Right cardiac atrium (tissue), 5 donors: ENCODE data around the gene SESN1. TPM values are rescaled to one million over a fixed set of nuclear protein-coding genes. Genes with fewer than 3 reads are reported as not detected.

Source experiments
- ATAC-seq, 2 donors: fragments of 200-7000 bp; cut with Tn5 transposase; one replicate each; pipeline versions ENCODE4 v1.8.0 to v1.9.1; 2020; ENCODE audit warnings: moderate library complexity in 2 of 2, mild to moderate bottlenecking in 1 of 2
- DNase-seq, 3 donors: peaks; one replicate each; pipeline ENCODE4 v3.0.0-alpha.2; 2020
- H3K27ac ChIP-seq: one replicate; pipeline ENCODE4 v1.5.1; 2013; ENCODE audit warnings: mild to moderate bottlenecking, low read length, control low read depth, moderate library complexity
- H3K27me3 ChIP-seq: one replicate; pipeline ENCODE4 v1.6.1; 2013; ENCODE audit not compliant: control insufficient read depth, insufficient read depth
- H3K4me1 ChIP-seq: one replicate; pipeline ENCODE4 v1.6.1; 2013; ENCODE audit warnings: low read length; ENCODE audit not compliant: control insufficient read depth, insufficient read depth
- H3K4me3 ChIP-seq: one replicate; pipeline ENCODE4 v1.5.1; 2013; ENCODE audit warnings: low read length, control low read depth
- H3K9me3 ChIP-seq: one replicate; pipeline ENCODE4 v1.6.1; 2013; ENCODE audit warnings: low read length; ENCODE audit not compliant: control insufficient read depth
- WGBS: extraction: QIAGEN DNeasy Blood & Tissue Kit; methylation state at CpG from one replicate; pipeline ENCODE4 v1.1.7; 2013; 5-methylcytosine and 5-hydroxymethylcytosine counted together
- intact Hi-C, 4 donors: fragments of 100-400 bp; cut with DNase I; formaldehyde crosslinking; loops; one replicate each; pipeline versions ENCODE4 v1.11.0 to v1.14.0; 2022 to 2023
- polyA plus RNA-seq: library from polyadenylated mRNA; stranded (reverse); fragments of 200-250 nt; gene quantifications from one replicate; pipeline ENCODE4 v1.2.3, GENCODE V29; 2013
- total RNA-seq, 4 donors: library from RNA; stranded (reverse); fragmentation: NEBNext Ultra II Directional; extraction: Animal tissue kit (Norgen Biotek cat#: 25700); gene quantifications; one replicate each; pipeline ENCODE4 v1.2.1, GENCODE V29; 2021
- donor health status: healthy with polysubstance abuse.
- donor health status: DM: no; HTN: yes; CAD: no.
- donor health status: DM: no; HTN: no; CAD: no.
- donor health status: DM: no; HTN: yes; CAD: no; lungs with severe emphysema.
- donor health status: DM: yes; HTN: yes; CAD: no.

Gene SESN1
- total and polyA plus RNA-seq, 5 donors = 26.5 to 60.5 (median 40.8) TPM

- Histone ChIP-seq H3K27ac (no peak overlapping the region), H3K27me3 (no peaks in the 10 kb centered on the region), H3K4me3 (no peak overlapping the region), H3K9me3 (no peaks in the 10 kb centered on the region), H3K4me1 (no peaks in the 10 kb centered on the region)
- intact Hi-C loops = loop anchor here in 1 of 4 donors (10.0 kb wide), 1 partner anchor 99 kb away; no protein-coding TSS in a partner anchor
- 36% methylated on average over 2 of the region's 2 CpGs for WGBS
- no peak for ATAC-seq
- no peak for DNase-seq
These were observed 80.9 kb downstream of the SESN1 start for GRCh38 chr6:109013656-109014305.

- Histone ChIP-seq H3K27me3 (no peaks in the 10 kb centered on the region), H3K4me1 (no peaks in the 10 kb centered on the region), H3K4me3 (no peak overlapping the region), H3K27ac (no peak overlapping the region), H3K9me3 (no peaks in the 10 kb centered on the region)
- intact Hi-C loops = loop anchor here in 1 of 4 donors (10.0 kb wide), 1 partner anchor 96 kb away; no protein-coding TSS in a partner anchor
- ATAC-seq = no peak
- 58% methylated on average over 2 of the region's 2 CpGs for WGBS
- no peak for DNase-seq
These were observed 83.9 kb downstream of the SESN1 start for GRCh38 chr6:109010705-109011102.

GRCh38 chr6:109009962-109010704, 84.5 kb downstream of the SESN1 start:
- ATAC-seq = peak in 1 of 2 donors; percentile 4
- Histone ChIP-seq H3K27me3 (no peaks in the 10 kb centered on the region), H3K4me1 (no peaks in the 10 kb centered on the region), H3K27ac (peak overlapping the region; percentile 98), H3K4me3 (peak overlapping the region; percentile 80), H3K9me3 (no peaks in the 10 kb centered on the region)
- WGBS = 11% methylated on average over 10 of the region's 10 CpGs
- intact Hi-C loops = loop anchor here in 3 of 4 donors (5.0 to 10.0 kb wide), 5 partner anchors 45 to 95 kb away; no protein-coding TSS in a partner anchor
- no peak for DNase-seq

- DNase-seq = peak; percentile 95 to 99 (median 98)
- peak; percentile 98 to 99 for ATAC-seq
- H3K4me1 ChIP-seq = no peaks in the 10 kb centered on the region
- no peaks in the 10 kb centered on the region for H3K9me3 ChIP-seq
- H3K4me3 ChIP-seq = peak overlapping the region; percentile 80
- under 1% methylated on average over 80 of the region's 80 CpGs for WGBS
- H3K27ac ChIP-seq = peak overlapping the region; percentile 98
- intact Hi-C loops = loop anchor here in 3 of 4 donors (5.0 to 10.0 kb wide), 4 partner anchors 45 to 65 kb away; no protein-coding TSS in a partner anchor
- H3K27me3 ChIP-seq = no peaks in the 10 kb centered on the region
These were observed 85.2 kb downstream of the SESN1 start for GRCh38 chr6:109009236-109009961.

- no peaks in the 10 kb centered on the region for H3K27me3 ChIP-seq
- no peaks in the 10 kb centered on the region for H3K9me3 ChIP-seq
- 2% methylated on average over 24 of the region's 24 CpGs for WGBS
- H3K4me3 ChIP-seq = peak overlapping the region; percentile 80
- H3K4me1 ChIP-seq = no peaks in the 10 kb centered on the region
- intact Hi-C loops = loop anchor here in 3 of 4 donors (5.0 to 10.0 kb wide), 4 partner anchors 46 to 64 kb away; no protein-coding TSS in a partner anchor
- DNase-seq = no peak
- H3K27ac ChIP-seq = peak overlapping the region; percentile 86
- peak; percentile 38 to 44 for ATAC-seq
These were observed 86.0 kb downstream of the SESN1 start for GRCh38 chr6:109008537-109009235.

- H3K9me3 ChIP-seq = no peaks in the 10 kb centered on the region
- 28% methylated on average over 4 of the region's 4 CpGs for WGBS
- intact Hi-C loops = loop anchor here in 3 of 4 donors (5.0 to 10.0 kb wide), 4 partner anchors 47 to 63 kb away; no protein-coding TSS in a partner anchor
- H3K4me1 ChIP-seq = no peaks in the 10 kb centered on the region
- no peak for DNase-seq
- ATAC-seq = no peak
- H3K27ac ChIP-seq = no peak overlapping the region
- H3K27me3 ChIP-seq = no peaks in the 10 kb centered on the region
- H3K4me3 ChIP-seq = peak overlapping the region; percentile 80
These were observed 86.6 kb downstream of the SESN1 start for GRCh38 chr6:109008054-109008453.

- peak overlapping the region; percentile 80 for H3K4me3 ChIP-seq
- no peak overlapping the region for H3K27ac ChIP-seq
- no peaks in the 10 kb centered on the region for H3K27me3 ChIP-seq
- no peaks in the 10 kb centered on the region for H3K9me3 ChIP-seq
- DNase-seq (no peak), ATAC-seq (no peak)
- WGBS = 67% methylated on average over 3 of the region's 3 CpGs
- H3K4me1 ChIP-seq = no peaks in the 10 kb centered on the region
- intact Hi-C loops = loop anchor here in 3 of 4 donors (5.0 to 10.0 kb wide), 4 partner anchors 47 to 63 kb away; no protein-coding TSS in a partner anchor
These were observed 87.1 kb downstream of the SESN1 start for GRCh38 chr6:109007521-109007920.

GRCh38 chr6:109006818-109007217, 87.8 kb downstream of the SESN1 start:
- intact Hi-C loops = loop anchor here in 3 of 4 donors (5.0 to 10.0 kb wide), 4 partner anchors 48 to 62 kb away; no protein-coding TSS in a partner anchor
- DNase-seq (no peak), ATAC-seq (no peak)
- Histone ChIP-seq H3K9me3 (no peaks in the 10 kb centered on the region), H3K4me3 (peak overlapping the region; percentile 80), H3K27ac (no peak overlapping the region), H3K27me3 (no peaks in the 10 kb centered on the region), H3K4me1 (no peaks in the 10 kb centered on the region)
- 69% methylated on average over 1 of the region's 1 CpG for WGBS

GRCh38 chr6:109002882-109003281, 91.8 kb downstream of the SESN1 start:
- Histone ChIP-seq H3K27me3 (no peaks in the 10 kb centered on the region), H3K27ac (no peak overlapping the region), H3K4me3 (no peak overlapping the region), H3K9me3 (no peaks in the 10 kb centered on the region), H3K4me1 (peaks cover 1% of the 10 kb centered on the region)
- DNase-seq = no peak
- intact Hi-C loops = loop anchor here in 3 of 4 donors (10.0 kb wide), 3 partner anchors 52 to 62 kb away; no protein-coding TSS in a partner anchor
- ATAC-seq = no peak

- WGBS = 33% methylated on average over 3 of the region's 3 CpGs
- peaks cover 1% of the 10 kb centered on the region for H3K4me1 ChIP-seq
These were observed 92.5 kb downstream of the SESN1 start for GRCh38 chr6:109002051-109002697.

More at GRCh38 chr6:109002051-109002697, 92.5 kb downstream of the SESN1 start:
- no peaks in the 10 kb centered on the region for H3K27me3 ChIP-seq
- intact Hi-C loops = loop anchor here in 3 of 4 donors (10.0 kb wide), 3 partner anchors 53 to 63 kb away; no protein-coding TSS in a partner anchor
- H3K9me3 ChIP-seq = no peaks in the 10 kb centered on the region
- peak overlapping the region; percentile 69 for H3K27ac ChIP-seq
- DNase-seq = no peak
- peak overlapping the region; percentile 26 for H3K4me3 ChIP-seq
- peak; percentile 82 to 84 for ATAC-seq
